ENCODE results near the gene MLLT1. TPM values are rescaled to one million over a fixed set of nuclear protein-coding genes. Genes with fewer than 3 reads are reported as not detected.

Gene MLLT1
- total RNA-seq, 1 donor from 2014 or later = 36.0 TPM

DNA sequence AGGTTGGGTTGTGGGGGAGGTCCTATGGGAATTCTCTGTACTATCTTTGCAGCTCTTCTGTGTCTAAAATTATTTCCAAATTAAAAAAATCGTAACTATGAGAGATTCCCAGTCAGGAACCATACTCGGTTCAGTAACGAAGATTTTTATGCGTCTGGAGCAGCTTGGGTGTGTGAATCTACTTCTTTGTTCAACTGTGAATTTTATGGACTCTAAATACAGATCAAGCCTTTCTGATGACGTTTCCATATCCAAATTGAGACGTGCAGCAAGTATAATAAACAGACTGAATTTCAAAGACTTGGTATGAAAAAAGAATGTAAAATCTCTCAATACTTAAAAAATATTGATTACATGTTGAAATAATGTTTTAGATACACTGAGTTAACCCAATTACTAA is 30.9 kb downstream of the MLLT1 start:
- intact Hi-C loops (cut with micrococcal nuclease) = no loop called here
- peak overlapping the region; percentile 56 for H3K27ac ChIP-seq (replicated peaks)
- H3K36me3 ChIP-seq = peaks cover 5% of the 10 kb centered on the region
- DNase-seq = no peak
- no peak overlapping the region for H3K4me3 ChIP-seq
- no peaks in the 10 kb centered on the region for H3K9me3 ChIP-seq (replicated peaks)
- H3K27me3 ChIP-seq (ENCODE audit: low read depth) = no peaks in the 10 kb centered on the region
- peaks cover 46% of the 10 kb centered on the region for H3K4me1 ChIP-seq
- TF ChIP-seq, protein P1, sequence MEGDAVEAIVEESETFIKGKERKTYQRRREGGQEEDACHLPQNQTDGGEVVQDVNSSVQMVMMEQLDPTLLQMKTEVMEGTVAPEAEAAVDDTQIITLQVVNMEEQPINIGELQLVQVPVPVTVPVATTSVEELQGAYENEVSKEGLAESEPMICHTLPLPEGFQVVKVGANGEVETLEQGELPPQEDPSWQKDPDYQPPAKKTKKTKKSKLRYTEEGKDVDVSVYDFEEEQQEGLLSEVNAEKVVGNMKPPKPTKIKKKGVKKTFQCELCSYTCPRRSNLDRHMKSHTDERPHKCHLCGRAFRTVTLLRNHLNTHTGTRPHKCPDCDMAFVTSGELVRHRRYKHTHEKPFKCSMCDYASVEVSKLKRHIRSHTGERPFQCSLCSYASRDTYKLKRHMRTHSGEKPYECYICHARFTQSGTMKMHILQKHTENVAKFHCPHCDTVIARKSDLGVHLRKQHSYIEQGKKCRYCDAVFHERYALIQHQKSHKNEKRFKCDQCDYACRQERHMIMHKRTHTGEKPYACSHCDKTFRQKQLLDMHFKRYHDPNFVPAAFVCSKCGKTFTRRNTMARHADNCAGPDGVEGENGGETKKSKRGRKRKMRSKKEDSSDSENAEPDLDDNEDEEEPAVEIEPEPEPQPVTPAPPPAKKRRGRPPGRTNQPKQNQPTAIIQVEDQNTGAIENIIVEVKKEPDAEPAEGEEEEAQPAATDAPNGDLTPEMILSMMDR (IDR thresholded peaks at IDR 0.05; ENCODE audit: borderline replicate concordance) = no peak

DNA sequence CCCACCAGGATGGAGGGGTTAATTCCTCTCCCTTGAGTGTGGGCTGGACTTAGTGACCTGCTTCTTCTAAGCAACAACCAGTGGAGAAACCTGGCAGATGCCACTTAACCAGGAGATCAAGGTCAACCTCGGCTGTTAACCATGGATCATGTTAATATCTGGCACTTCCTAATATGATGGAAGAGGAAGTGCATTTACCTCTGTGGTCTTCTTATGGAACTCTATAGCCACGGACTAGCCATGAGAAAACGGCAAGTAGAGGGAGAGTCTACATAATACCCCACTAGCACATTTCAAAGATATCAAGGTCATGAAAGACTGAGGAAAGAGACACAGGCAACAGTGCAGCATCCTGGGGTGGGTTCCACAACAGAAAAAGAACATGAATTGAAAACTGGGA is 31.4 kb downstream of the MLLT1 start:
- no peak for DNase-seq
- Histone ChIP-seq H3K27ac (replicated peaks) (peak overlapping the region; percentile 56), H3K9me3 (replicated peaks) (no peaks in the 10 kb centered on the region), H3K27me3 (ENCODE audit: low read depth) (no peaks in the 10 kb centered on the region), H3K36me3 (peaks cover 5% of the 10 kb centered on the region), H3K4me3 (no peak overlapping the region), H3K4me1 (peaks cover 51% of the 10 kb centered on the region)
- TF ChIP-seq, protein P1 (IDR thresholded peaks at IDR 0.05; ENCODE audit: borderline replicate concordance) = no peak
- intact Hi-C loops (cut with micrococcal nuclease) = no loop called here

DNA sequence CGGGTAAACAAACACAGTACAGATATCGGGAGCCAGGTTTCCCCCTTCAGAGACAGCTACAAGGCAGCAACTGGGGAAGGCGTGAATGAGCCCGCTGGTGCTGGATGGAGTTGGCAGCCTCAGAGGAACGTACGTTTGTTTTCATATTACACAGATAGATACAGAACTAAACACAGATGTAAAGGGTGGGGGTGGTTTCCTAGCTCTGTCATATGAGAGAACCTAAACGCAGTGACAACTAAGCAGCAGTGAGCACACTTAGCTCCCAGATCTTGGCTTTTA is 32.8 kb downstream of the MLLT1 start:
- TF ChIP-seq, protein P1 (IDR thresholded peaks at IDR 0.05; ENCODE audit: borderline replicate concordance) = no peak
- Histone ChIP-seq H3K9me3 (replicated peaks) (no peaks in the 10 kb centered on the region), H3K4me1 (peaks cover 62% of the 10 kb centered on the region), H3K27me3 (ENCODE audit: low read depth) (no peaks in the 10 kb centered on the region), H3K36me3 (peaks cover 5% of the 10 kb centered on the region), H3K4me3 (no peak overlapping the region), H3K27ac (replicated peaks) (no peak overlapping the region)
- DNase-seq = no peak
- intact Hi-C loops (cut with micrococcal nuclease) = no loop called here

DNA sequence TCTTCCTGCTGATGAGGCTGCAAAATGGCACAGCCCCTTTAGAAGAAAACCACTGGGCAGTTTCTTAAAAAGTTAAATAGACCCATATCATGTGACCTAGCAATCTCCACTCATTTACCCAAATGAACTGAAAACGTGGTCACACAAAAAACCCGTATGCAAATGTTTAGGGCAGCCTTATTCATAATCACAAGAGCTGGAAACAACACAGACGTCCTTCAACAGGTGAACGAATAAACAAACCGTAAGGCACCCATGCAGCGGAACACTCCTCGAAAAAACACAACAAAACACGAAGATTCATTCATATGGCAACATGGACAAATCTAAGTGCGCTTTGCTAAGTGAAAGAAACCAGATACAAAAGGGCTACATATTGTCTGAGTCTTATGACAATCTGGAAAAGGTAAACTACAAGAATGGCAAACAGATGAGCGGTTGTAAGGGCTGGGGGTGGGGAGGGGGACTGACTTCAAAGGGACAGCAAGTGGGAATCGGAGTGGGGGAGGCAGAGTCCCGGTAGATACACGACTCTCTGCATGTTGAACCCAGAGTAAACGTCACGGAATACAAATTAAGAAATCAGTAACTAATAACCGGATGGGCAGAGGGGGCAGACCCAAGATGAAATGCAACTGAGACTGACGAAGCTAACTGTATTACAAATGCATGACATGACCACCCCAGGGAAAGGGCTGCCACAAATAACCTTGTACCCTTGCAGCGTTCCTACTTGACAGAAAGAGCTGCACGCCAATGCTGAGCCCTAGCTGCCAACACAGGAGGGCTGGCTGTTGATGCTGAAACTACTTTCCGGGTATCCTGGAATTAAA is 33.4 kb downstream of the MLLT1 start:
- H3K4me3 ChIP-seq = no peak overlapping the region
- H3K36me3 ChIP-seq = peaks cover 5% of the 10 kb centered on the region
- no peaks in the 10 kb centered on the region for H3K27me3 ChIP-seq (ENCODE audit: low read depth)
- no peak overlapping the region for H3K27ac ChIP-seq (replicated peaks)
- no peaks in the 10 kb centered on the region for H3K9me3 ChIP-seq (replicated peaks)
- peaks cover 67% of the 10 kb centered on the region for H3K4me1 ChIP-seq
- TF ChIP-seq, protein P1 (IDR thresholded peaks at IDR 0.05; ENCODE audit: borderline replicate concordance) = no peak
- DNase-seq = no peak
- intact Hi-C loops (cut with micrococcal nuclease) = no loop called here

DNA sequence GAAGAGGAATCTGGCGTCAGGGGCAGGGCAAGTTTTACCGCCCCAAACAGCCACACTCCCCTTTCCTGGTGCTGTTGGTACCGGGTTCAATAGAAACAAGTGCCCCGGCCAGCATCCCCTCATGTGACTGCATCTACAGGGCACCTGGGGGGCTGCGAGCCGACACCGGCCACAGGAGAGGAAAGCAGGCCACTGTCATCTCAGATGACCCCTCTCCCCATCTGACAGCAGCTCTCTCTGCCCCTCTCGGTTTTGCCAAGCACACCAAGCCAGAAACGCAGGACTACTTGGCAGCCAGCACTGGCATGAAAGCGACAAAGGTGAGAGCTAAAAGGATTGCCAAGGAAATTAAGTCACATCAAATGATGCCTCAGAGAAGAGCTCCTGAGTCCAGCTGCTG is 37.1 kb downstream of the MLLT1 start:
- no peak overlapping the region for H3K4me3 ChIP-seq
- no peaks in the 10 kb centered on the region for H3K9me3 ChIP-seq (replicated peaks)
- H3K27me3 ChIP-seq (ENCODE audit: low read depth) = no peaks in the 10 kb centered on the region
- TF ChIP-seq, protein P1 (IDR thresholded peaks at IDR 0.05; ENCODE audit: borderline replicate concordance) = no peak
- intact Hi-C loops (cut with micrococcal nuclease) = no loop called here
- DNase-seq = no peak
- H3K4me1 ChIP-seq = peaks cover 75% of the 10 kb centered on the region
- H3K36me3 ChIP-seq = peaks cover 5% of the 10 kb centered on the region
- peak overlapping the region; percentile 17 for H3K27ac ChIP-seq (replicated peaks)
